ENCODE results near the gene PID1. TPM values are rescaled to one million over a fixed set of nuclear protein-coding genes. Genes with fewer than 3 reads are reported as not detected.
A peak's percentile ranks its signal among the peaks of the same experiment; 100 is the strongest.

The PID1 gene
- total RNA-seq, result 0.95 to 1.8 TPM (median 1.8 TPM) in 3 replicates
- long read RNA-seq, result 0 reads

- Mint-ChIP-seq H3K9me3 (ENCODE audit: low read depth) (no peaks in the 10 kb centered on the region), H3K27ac (ENCODE audit: unreplicated experiment) (no peak within 1 kb of the TSS), H3K27me3 (ENCODE audit: low read depth) (peaks cover 35% of the 10 kb centered on the region), H3K36me3 (ENCODE audit: low read depth) (no peaks in the 10 kb centered on the region), H3K4me1 (ENCODE audit: low read depth) (peaks cover 3% of the 10 kb centered on the region), H3K4me3 (ENCODE audit: unreplicated experiment) (peak within 1 kb of the TSS; percentile 61)
- DNase-seq (ENCODE audit: low spot score), result no peak
- TF ChIP-seq, protein P1, sequence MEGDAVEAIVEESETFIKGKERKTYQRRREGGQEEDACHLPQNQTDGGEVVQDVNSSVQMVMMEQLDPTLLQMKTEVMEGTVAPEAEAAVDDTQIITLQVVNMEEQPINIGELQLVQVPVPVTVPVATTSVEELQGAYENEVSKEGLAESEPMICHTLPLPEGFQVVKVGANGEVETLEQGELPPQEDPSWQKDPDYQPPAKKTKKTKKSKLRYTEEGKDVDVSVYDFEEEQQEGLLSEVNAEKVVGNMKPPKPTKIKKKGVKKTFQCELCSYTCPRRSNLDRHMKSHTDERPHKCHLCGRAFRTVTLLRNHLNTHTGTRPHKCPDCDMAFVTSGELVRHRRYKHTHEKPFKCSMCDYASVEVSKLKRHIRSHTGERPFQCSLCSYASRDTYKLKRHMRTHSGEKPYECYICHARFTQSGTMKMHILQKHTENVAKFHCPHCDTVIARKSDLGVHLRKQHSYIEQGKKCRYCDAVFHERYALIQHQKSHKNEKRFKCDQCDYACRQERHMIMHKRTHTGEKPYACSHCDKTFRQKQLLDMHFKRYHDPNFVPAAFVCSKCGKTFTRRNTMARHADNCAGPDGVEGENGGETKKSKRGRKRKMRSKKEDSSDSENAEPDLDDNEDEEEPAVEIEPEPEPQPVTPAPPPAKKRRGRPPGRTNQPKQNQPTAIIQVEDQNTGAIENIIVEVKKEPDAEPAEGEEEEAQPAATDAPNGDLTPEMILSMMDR (IDR thresholded peaks at IDR 0.05), result no peak
These were observed at the start of gene PID1 for GRCh38 chr2:229270551-229271410. Gene PID1 (minus strand): TSS chr2:229271287. CDS start chr2:229271043, 244 bp downstream.

DNA sequence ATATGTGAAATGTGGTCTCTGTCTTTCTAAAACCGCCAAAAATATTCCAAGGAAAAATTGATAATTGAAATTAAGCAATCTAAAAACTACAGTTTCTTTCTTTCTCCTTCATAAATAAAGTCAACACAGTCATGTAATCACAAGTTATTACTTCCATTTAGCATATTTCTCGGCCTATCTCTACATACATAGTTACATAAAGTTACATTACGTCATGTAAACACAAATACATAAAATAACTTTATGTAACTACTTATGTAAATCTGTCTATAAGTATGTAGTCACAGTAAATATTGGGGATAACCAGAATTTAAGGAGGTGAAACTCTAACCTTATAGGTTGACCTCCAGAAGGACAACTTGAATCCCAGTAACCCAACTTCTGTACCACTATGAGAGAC is 48.5 kb upstream of the PID1 start:
- H3K27me3 Mint-ChIP-seq (ENCODE audit: low read depth), result no peaks in the 10 kb centered on the region
- DNase-seq (ENCODE audit: low spot score), result no peak
- TF ChIP-seq, protein P1 (IDR thresholded peaks at IDR 0.05), result no peak
- H3K27ac Mint-ChIP-seq (ENCODE audit: unreplicated experiment), result no peak overlapping the region
- peaks cover 6% of the 10 kb centered on the region for H3K9me3 Mint-ChIP-seq (ENCODE audit: low read depth)
- no peaks in the 10 kb centered on the region for H3K4me1 Mint-ChIP-seq (ENCODE audit: low read depth)
- H3K4me3 Mint-ChIP-seq (ENCODE audit: unreplicated experiment), result no peak overlapping the region
- no peaks in the 10 kb centered on the region for H3K36me3 Mint-ChIP-seq (ENCODE audit: low read depth)

DNA sequence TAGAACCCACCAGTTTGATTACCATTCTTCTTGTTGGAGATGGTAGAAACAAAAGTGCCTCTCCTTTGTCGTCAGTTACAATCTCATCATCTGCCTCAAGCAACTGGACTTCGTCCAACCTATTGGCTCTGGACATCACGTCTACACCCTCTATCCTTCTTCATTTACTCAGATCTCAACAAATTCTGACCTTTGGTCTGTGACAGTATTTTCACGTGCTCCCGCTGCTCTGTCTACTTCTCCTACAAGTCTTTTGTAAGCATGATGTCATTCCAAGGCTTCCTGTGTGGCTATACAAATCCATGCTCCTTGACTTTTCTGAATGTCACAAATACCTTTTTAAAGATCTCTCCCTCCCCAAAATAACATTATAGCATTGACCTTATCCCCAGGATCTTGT is 43.0 kb upstream of the PID1 start:
- Mint-ChIP-seq H3K27me3 (ENCODE audit: low read depth) (peaks cover 2% of the 10 kb centered on the region), H3K27ac (ENCODE audit: unreplicated experiment) (no peak overlapping the region), H3K9me3 (ENCODE audit: low read depth) (peaks cover 2% of the 10 kb centered on the region), H3K4me3 (ENCODE audit: unreplicated experiment) (no peak overlapping the region), H3K36me3 (ENCODE audit: low read depth) (no peaks in the 10 kb centered on the region), H3K4me1 (ENCODE audit: low read depth) (no peaks in the 10 kb centered on the region)
- DNase-seq (ENCODE audit: low spot score), result no peak
- TF ChIP-seq, protein P1 (IDR thresholded peaks at IDR 0.05), result no peak

- no peak overlapping the region for H3K27ac Mint-ChIP-seq (ENCODE audit: unreplicated experiment)
- TF ChIP-seq, protein P1 (IDR thresholded peaks at IDR 0.05), result no peak
- no peaks in the 10 kb centered on the region for H3K4me1 Mint-ChIP-seq (ENCODE audit: low read depth)
- peaks cover 3% of the 10 kb centered on the region for H3K9me3 Mint-ChIP-seq (ENCODE audit: low read depth)
- no peaks in the 10 kb centered on the region for H3K36me3 Mint-ChIP-seq (ENCODE audit: low read depth)
- peaks cover 2% of the 10 kb centered on the region for H3K27me3 Mint-ChIP-seq (ENCODE audit: low read depth)
- no peak overlapping the region for H3K4me3 Mint-ChIP-seq (ENCODE audit: unreplicated experiment)
- DNase-seq (ENCODE audit: low spot score), result no peak
These were observed 42.5 kb upstream of the PID1 start for GRCh38 chr2:229313591-229313990.

- Mint-ChIP-seq H3K4me1 (ENCODE audit: low read depth) (no peaks in the 10 kb centered on the region), H3K36me3 (ENCODE audit: low read depth) (no peaks in the 10 kb centered on the region), H3K4me3 (ENCODE audit: unreplicated experiment) (no peak overlapping the region), H3K9me3 (ENCODE audit: low read depth) (peaks cover 2% of the 10 kb centered on the region), H3K27ac (ENCODE audit: unreplicated experiment) (no peak overlapping the region), H3K27me3 (ENCODE audit: low read depth) (peaks cover 9% of the 10 kb centered on the region)
- DNase-seq (ENCODE audit: low spot score), result no peak
- TF ChIP-seq, protein P1 (IDR thresholded peaks at IDR 0.05), result no peak
These were observed 30.1 kb upstream of the PID1 start for GRCh38 chr2:229301237-229301636.
